Caco-2 (cell line): Measurements from ENCODE around the gene TFAP2E. TPM values are rescaled to one million over a fixed set of nuclear protein-coding genes. Genes with fewer than 3 reads are reported as not detected.

ENCODE experiments used
- BruUV-seq: library from RNA; stranded (reverse); fragments of 400-500 nt; replicated peaks from 2 replicates; lab custom pipeline; 2021; lab: Mats Ljungman, UMichigan
- CTCF ChIA-PET: fragments of 300-600 bp; sonication (Branson Sonifier 250); formaldehyde crosslinking; loops from one replicate; lab custom pipeline; 2022; ENCODE audit warnings: antibody characterized with exemption; lab: Charles Lee
- POLR2A ChIA-PET: fragments of 300-600 bp; sonication (Branson Sonifier 250); formaldehyde crosslinking; loops from one replicate; lab custom pipeline; 2022; ENCODE audit warnings: antibody characterized with exemption; lab: Charles Lee
- DNase-seq, 2 experiments: peaks; one replicate each; pipeline versions ENCODE4 v3.0.0 to v3.0.0-alpha.2; 2020 to 2022
- H3K27me3 ChIP-seq: replicated peaks from 2 replicates; pipeline ENCODE4 v1.6.0; 2011; ENCODE audit warnings: low read length; ENCODE audit not compliant: control insufficient read depth, insufficient read depth
- H3K36me3 ChIP-seq: 2 replicates; pipeline ENCODE4 v1.5.1; 2011; ENCODE audit warnings: low read length; ENCODE audit not compliant: control insufficient read depth, insufficient read depth
- H3K4me1 ChIP-seq: fragments of 250-450 bp; sonication (Bioruptor Pico); 2 replicates; pipeline ENCODE4 v1.5.1; 2020; ENCODE audit warnings: mild to moderate bottlenecking
- H3K4me3 ChIP-seq: 2 replicates; pipeline ENCODE4 v1.5.1; 2011; ENCODE audit warnings: low read depth, mild to moderate bottlenecking, control low read depth, low read length
- H3K9me3 ChIP-seq: fragments of 250-450 bp; sonication (Bioruptor Pico); 2 replicates; pipeline ENCODE4 v1.5.1; 2020; ENCODE audit warnings: mild to moderate bottlenecking, moderate library complexity
- H3K27ac Mint-ChIP-seq: one replicate; pipeline ENCODE4 v1.8.0; 2022; ENCODE audit warnings: mixed read lengths; ENCODE audit not compliant: unreplicated experiment
- H3K27me3 Mint-ChIP-seq: one replicate; pipeline ENCODE4 v1.8.0; 2022; ENCODE audit warnings: mixed read lengths; ENCODE audit not compliant: insufficient read depth, unreplicated experiment
- H3K36me3 Mint-ChIP-seq: one replicate; pipeline ENCODE4 v1.8.0; 2022; ENCODE audit warnings: mild to moderate bottlenecking, mixed read lengths; ENCODE audit not compliant: insufficient read depth, unreplicated experiment
- H3K4me1 Mint-ChIP-seq: one replicate; pipeline ENCODE4 v1.8.0; 2022; ENCODE audit warnings: low read depth, mixed read lengths; ENCODE audit not compliant: unreplicated experiment
- H3K4me3 Mint-ChIP-seq: one replicate; pipeline ENCODE4 v1.8.0; 2022; ENCODE audit warnings: mild to moderate bottlenecking, moderate library complexity, mixed read lengths; ENCODE audit not compliant: unreplicated experiment
- H3K9me3 Mint-ChIP-seq: one replicate; pipeline ENCODE4 v1.8.0; 2022; ENCODE audit warnings: mixed read lengths; ENCODE audit not compliant: unreplicated experiment
- intact Hi-C: fragments of 100-400 bp; cut with micrococcal nuclease; formaldehyde crosslinking; loops from one replicate; pipeline ENCODE4 v1.10.0; 2022; ENCODE audit not compliant: unreplicated experiment
- total RNA-seq: library from RNA; stranded (reverse); gene quantifications from 2 replicates; pipeline ENCODE4 v1.2.3, GENCODE V29; 2022
- TF ChIP-seq, protein P1 (sequence below), 2 experiments: fragments of 200-600 bp in 1 of 2; IDR thresholded peaks; 1 replicate in 1 of 2; 2 replicates in 1 of 2; pipeline versions ENCODE4 v1.5.1 to v1.8.0; 2011 to 2022; ENCODE audit warnings: antibody characterized with exemption in 1 of 2, control low read depth in 1 of 2, inconsistent platforms in 1 of 2, low read depth in 1 of 2, low read length in 1 of 2, mild to moderate bottlenecking in 1 of 2, moderate library complexity in 1 of 2; ENCODE audit not compliant: insufficient read depth in 1 of 2, severe bottlenecking in 1 of 2, unreplicated experiment in 1 of 2

TFAP2E gene
- total RNA-seq, 1 experiment from 2014 or later = 3.4 TPM

GRCh38 chr1:35631396-35631795 lies 58.3 kb downstream of the TFAP2E start:
- Mint-ChIP-seq H3K27ac (no peak overlapping the region), H3K4me1 (no peaks in the 10 kb centered on the region), H3K4me3 (no peak overlapping the region), H3K27me3 (no peaks in the 10 kb centered on the region), H3K9me3 (no peaks in the 10 kb centered on the region), H3K36me3 (peaks cover 62% of the 10 kb centered on the region)
- no peaks in the 10 kb centered on the region for H3K4me1 ChIP-seq
- POLR2A ChIA-PET = no interaction called here
- no peak overlapping the region for H3K4me3 ChIP-seq
- no peaks in the 10 kb centered on the region for H3K36me3 ChIP-seq
- CTCF ChIA-PET = no interaction called here
- no peaks in the 10 kb centered on the region for H3K27me3 ChIP-seq
- no peak for DNase-seq
- BruUV-seq = no TSS peak
- TF ChIP-seq, protein P1, sequence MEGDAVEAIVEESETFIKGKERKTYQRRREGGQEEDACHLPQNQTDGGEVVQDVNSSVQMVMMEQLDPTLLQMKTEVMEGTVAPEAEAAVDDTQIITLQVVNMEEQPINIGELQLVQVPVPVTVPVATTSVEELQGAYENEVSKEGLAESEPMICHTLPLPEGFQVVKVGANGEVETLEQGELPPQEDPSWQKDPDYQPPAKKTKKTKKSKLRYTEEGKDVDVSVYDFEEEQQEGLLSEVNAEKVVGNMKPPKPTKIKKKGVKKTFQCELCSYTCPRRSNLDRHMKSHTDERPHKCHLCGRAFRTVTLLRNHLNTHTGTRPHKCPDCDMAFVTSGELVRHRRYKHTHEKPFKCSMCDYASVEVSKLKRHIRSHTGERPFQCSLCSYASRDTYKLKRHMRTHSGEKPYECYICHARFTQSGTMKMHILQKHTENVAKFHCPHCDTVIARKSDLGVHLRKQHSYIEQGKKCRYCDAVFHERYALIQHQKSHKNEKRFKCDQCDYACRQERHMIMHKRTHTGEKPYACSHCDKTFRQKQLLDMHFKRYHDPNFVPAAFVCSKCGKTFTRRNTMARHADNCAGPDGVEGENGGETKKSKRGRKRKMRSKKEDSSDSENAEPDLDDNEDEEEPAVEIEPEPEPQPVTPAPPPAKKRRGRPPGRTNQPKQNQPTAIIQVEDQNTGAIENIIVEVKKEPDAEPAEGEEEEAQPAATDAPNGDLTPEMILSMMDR (IDR thresholded peaks at IDR 0.05; ENCODE audit: insufficient read depth in 1 of 2, low read depth in 1 of 2, low read length in 1 of 2, severe bottlenecking in 1 of 2, unreplicated experiment in 1 of 2) = no peak
- intact Hi-C loops = no loop called here
- H3K9me3 ChIP-seq = no peaks in the 10 kb centered on the region

DNA sequence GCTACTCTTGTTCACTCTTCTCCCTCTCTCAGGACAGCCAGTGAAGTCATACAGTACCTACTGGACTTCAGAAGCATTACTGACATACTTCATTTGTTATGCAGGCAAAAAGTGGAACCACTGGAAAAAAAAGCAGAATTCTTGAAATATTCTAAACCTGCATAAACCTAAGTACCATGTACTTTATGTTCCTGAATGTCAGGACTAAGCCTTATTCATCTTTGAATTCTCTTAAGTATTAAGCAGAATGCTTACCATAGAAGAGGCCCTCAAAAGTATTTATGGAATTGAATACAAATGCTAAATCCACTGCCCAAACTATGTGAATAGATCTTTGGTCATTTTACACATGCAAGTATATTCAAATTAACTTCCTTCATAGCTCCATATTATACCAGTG lies 60.4 kb downstream of the TFAP2E start:
- Mint-ChIP-seq H3K4me3 (no peak overlapping the region), H3K27ac (no peak overlapping the region), H3K27me3 (no peaks in the 10 kb centered on the region), H3K4me1 (peaks cover 6% of the 10 kb centered on the region), H3K36me3 (peaks cover 60% of the 10 kb centered on the region), H3K9me3 (no peaks in the 10 kb centered on the region)
- Histone ChIP-seq H3K36me3 (no peaks in the 10 kb centered on the region), H3K9me3 (no peaks in the 10 kb centered on the region), H3K27me3 (no peaks in the 10 kb centered on the region), H3K4me1 (peaks cover 7% of the 10 kb centered on the region; the same call in 1 of the 2 replicates), H3K4me3 (no peak overlapping the region)
- intact Hi-C loops = no loop called here
- ChIA-PET POLR2A (no interaction called here), CTCF (no interaction called here)
- DNase-seq = no peak
- BruUV-seq = no TSS peak
- TF ChIP-seq, protein P1 (IDR thresholded peaks at IDR 0.05; ENCODE audit: insufficient read depth in 1 of 2, low read depth in 1 of 2, low read length in 1 of 2, severe bottlenecking in 1 of 2, unreplicated experiment in 1 of 2) = no peak

DNA sequence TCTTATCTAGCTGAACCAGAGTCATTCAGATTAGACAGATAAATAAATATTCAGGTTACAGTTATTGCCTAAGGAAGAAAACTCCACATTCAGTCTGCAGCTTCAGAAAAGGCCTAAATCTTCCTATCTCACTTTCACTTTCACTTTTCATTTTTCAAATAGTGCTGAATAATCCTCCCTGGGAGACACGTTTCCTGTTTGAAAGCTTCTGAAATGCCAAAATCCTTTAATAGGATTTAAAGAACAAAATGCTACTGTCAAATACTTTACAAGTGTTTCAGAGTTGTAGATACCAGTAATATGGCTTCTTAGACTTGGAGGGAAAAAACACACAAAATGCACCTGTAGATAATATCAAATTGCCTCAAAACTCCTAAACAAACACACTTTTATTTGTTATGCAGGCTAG lies 64.3 kb downstream of the TFAP2E start:
- Mint-ChIP-seq H3K27me3 (no peaks in the 10 kb centered on the region), H3K4me3 (peak overlapping the region; percentile 19), H3K9me3 (no peaks in the 10 kb centered on the region), H3K36me3 (peaks cover 39% of the 10 kb centered on the region), H3K27ac (no peak overlapping the region), H3K4me1 (peaks cover 6% of the 10 kb centered on the region)
- H3K4me1 ChIP-seq = peaks cover 7% of the 10 kb centered on the region; the same call in 1 of the 2 replicates
- ChIA-PET CTCF (interaction anchor here (0.6 kb wide), 1 partner anchor 73 kb away, joined by 3 read pairs; no protein-coding TSS in a partner anchor), POLR2A (no interaction called here)
- H3K36me3 ChIP-seq = no peaks in the 10 kb centered on the region
- no peak overlapping the region for H3K4me3 ChIP-seq
- intact Hi-C loops = no loop called here
- DNase-seq = no peak
- no peaks in the 10 kb centered on the region for H3K9me3 ChIP-seq
- no peaks in the 10 kb centered on the region for H3K27me3 ChIP-seq
- TF ChIP-seq, protein P1 (IDR thresholded peaks at IDR 0.05; ENCODE audit: insufficient read depth in 1 of 2, low read depth in 1 of 2, low read length in 1 of 2, severe bottlenecking in 1 of 2, unreplicated experiment in 1 of 2) = no peak
- no TSS peak for BruUV-seq
